Heart left ventricle (tissue), 13 donors: ENCODE measurements around the gene GIPC3.

Source experiments
- CTCF ChIP-seq, 12 donors: fragments of 200-600 bp; sonication (generic) in 4 of 12; IDR thresholded peaks; one replicate each; pipeline versions ENCODE4 v1.5.0 to v1.8.0; 2018 to 2022; ENCODE audit warnings: antibody characterized with exemption in 12 of 12, mild to moderate bottlenecking in 5 of 12
- POLR2A ChIP-seq, 2 donors: fragments of 450-650 bp; IDR thresholded peaks; one replicate each; pipeline ENCODE4 v1.6.1; 2017; ENCODE audit warnings: antibody characterized with exemption in 2 of 2, mild to moderate bottlenecking in 2 of 2, moderate library complexity in 2 of 2
- donor health status: ischemic (EF 13 %, LVEDD 7.1; RV severe dilation, severe dysfunction).
- donor health status: DM: no; HTN: yes; CAD: no.
- donor health status: DM: no; HTN: no; CAD: no.
- donor health status: ischemic (EF 25% LVEDD 6.9; RV normal size, moderate dysfunction).
- donor health status: ischemic (EF 25% LVEDD 5.7; RV mildly dilated, moderate dysfunction).
- donor health status: ischemic (EF 35%, LVEDD 5.7; RV mildly dilated, moderate dysfunction).
- donor health status: nonischemic (EF 11% LVEDD 7.7; RV severe dilation, severe dysfunction).
- donor health status: DM: yes; HTN: yes; CAD: no.
- donor health status: PGD.
- donor health status: ischemic (EF 29% LVEDD 5.4; RV normal size, mild dysfunction).
- donor health status: nonischemic (EF 23%, LVEDD 6.1; RV moderate dilation, normal function).

- TF ChIP-seq CTCF (IDR thresholded peaks at IDR 0.05) (no peak), POLR2A (IDR thresholded peaks at IDR 0.05) (no peak)
These were observed 41.3 kb upstream of the GIPC3 start for GRCh38 chr19:3544058-3544376.
